ENCODE data around the gene SNAP47.

SNAP47 gene

GRCh38 chr1:227723474-227723873 is 11.8 kb upstream of the SNAP47 start:
- Histone ChIP-seq H3K27ac (replicated peaks) (no peak overlapping the region), H3K4me3 (replicated peaks; ENCODE audit: insufficient read depth, low read length) (no peak overlapping the region), H3K27me3 (ENCODE audit: insufficient read depth, poor library complexity, severe bottlenecking) (no peaks in the 10 kb centered on the region)
- DNase-seq (ENCODE audit: low read depth in 1 of 2, low spot score in 1 of 2), result no peak
- TF ChIP-seq GABPA (IDR thresholded peaks at IDR 0.05; ENCODE audit: low read depth) (no peak), POLR2AphosphoS5 (IDR thresholded peaks at IDR 0.05; ENCODE audit: low read depth) (no peak), SPI1 (IDR thresholded peaks at IDR 0.05; ENCODE audit: borderline replicate concordance, low read depth) (no peak), CTCF (IDR thresholded peaks at IDR 0.05; ENCODE audit: insufficient read depth, low read length) (no peak)
- TF ChIP-seq, protein P1, sequence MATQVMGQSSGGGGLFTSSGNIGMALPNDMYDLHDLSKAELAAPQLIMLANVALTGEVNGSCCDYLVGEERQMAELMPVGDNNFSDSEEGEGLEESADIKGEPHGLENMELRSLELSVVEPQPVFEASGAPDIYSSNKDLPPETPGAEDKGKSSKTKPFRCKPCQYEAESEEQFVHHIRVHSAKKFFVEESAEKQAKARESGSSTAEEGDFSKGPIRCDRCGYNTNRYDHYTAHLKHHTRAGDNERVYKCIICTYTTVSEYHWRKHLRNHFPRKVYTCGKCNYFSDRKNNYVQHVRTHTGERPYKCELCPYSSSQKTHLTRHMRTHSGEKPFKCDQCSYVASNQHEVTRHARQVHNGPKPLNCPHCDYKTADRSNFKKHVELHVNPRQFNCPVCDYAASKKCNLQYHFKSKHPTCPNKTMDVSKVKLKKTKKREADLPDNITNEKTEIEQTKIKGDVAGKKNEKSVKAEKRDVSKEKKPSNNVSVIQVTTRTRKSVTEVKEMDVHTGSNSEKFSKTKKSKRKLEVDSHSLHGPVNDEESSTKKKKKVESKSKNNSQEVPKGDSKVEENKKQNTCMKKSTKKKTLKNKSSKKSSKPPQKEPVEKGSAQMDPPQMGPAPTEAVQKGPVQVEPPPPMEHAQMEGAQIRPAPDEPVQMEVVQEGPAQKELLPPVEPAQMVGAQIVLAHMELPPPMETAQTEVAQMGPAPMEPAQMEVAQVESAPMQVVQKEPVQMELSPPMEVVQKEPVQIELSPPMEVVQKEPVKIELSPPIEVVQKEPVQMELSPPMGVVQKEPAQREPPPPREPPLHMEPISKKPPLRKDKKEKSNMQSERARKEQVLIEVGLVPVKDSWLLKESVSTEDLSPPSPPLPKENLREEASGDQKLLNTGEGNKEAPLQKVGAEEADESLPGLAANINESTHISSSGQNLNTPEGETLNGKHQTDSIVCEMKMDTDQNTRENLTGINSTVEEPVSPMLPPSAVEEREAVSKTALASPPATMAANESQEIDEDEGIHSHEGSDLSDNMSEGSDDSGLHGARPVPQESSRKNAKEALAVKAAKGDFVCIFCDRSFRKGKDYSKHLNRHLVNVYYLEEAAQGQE (IDR thresholded peaks at IDR 0.05; ENCODE audit: insufficient replicate concordance, low read depth), result no peak

DNA sequence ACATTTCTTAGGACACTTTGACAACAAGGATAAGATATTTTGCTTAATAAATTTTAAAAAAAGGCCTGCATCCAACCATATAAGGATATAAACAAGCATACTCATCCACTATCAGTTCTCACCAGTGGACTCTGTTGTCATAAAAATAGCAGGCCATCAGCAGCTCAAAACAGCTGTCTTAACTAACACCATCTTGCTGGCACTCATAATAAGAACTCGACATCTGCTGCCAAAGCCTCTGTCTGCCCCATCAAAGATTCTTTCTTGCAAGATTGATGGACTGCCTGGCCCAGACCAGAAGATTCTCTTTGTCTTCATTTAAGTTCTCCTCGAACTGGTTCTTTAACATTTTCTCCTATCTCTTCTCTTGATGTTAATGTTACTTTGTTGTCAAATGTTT is 10.2 kb upstream of the SNAP47 start:
- Histone ChIP-seq H3K4me3 (replicated peaks; ENCODE audit: insufficient read depth, low read length) (no peak overlapping the region), H3K27ac (replicated peaks) (no peak overlapping the region), H3K27me3 (ENCODE audit: insufficient read depth, poor library complexity, severe bottlenecking) (no peaks in the 10 kb centered on the region)
- DNase-seq (ENCODE audit: low read depth in 1 of 2, low spot score in 1 of 2), result no peak
- no peak for TF ChIP-seq GABPA (IDR thresholded peaks at IDR 0.05; ENCODE audit: low read depth)
- TF ChIP-seq CTCF (IDR thresholded peaks at IDR 0.05; ENCODE audit: insufficient read depth, low read length), result no peak
- TF ChIP-seq, protein P1 (IDR thresholded peaks at IDR 0.05; ENCODE audit: insufficient replicate concordance, low read depth), result no peak
- no peak for TF ChIP-seq POLR2AphosphoS5 (IDR thresholded peaks at IDR 0.05; ENCODE audit: low read depth)
- TF ChIP-seq SPI1 (IDR thresholded peaks at IDR 0.05; ENCODE audit: borderline replicate concordance, low read depth), result no peak

DNA sequence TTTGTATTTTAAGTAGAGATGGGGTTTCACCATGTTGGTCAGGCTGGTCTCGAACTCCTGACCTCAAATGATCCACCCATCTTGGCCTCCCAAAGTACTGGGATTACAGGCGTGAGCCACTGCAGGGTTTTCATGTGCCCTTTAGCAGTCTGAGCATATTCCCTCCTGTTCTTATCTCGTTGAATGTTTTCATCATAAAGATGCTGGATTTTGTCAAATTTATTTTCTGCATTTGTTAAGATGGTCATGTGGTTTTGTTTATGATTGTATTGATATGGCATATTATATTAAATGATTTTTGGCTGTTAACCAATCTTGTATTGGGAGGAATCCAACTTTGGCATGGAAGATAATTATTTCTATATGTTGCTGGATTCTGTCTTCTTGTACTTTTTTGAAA is 8.9 kb upstream of the SNAP47 start:
- no peak for TF ChIP-seq GABPA (IDR thresholded peaks at IDR 0.05; ENCODE audit: low read depth)
- no peak for TF ChIP-seq POLR2AphosphoS5 (IDR thresholded peaks at IDR 0.05; ENCODE audit: low read depth)
- no peak for TF ChIP-seq SPI1 (IDR thresholded peaks at IDR 0.05; ENCODE audit: borderline replicate concordance, low read depth)
- TF ChIP-seq, protein P1 (IDR thresholded peaks at IDR 0.05; ENCODE audit: insufficient replicate concordance, low read depth), result no peak
- no peak for TF ChIP-seq CTCF (IDR thresholded peaks at IDR 0.05; ENCODE audit: insufficient read depth, low read length)
- Histone ChIP-seq H3K27me3 (ENCODE audit: insufficient read depth, poor library complexity, severe bottlenecking) (no peaks in the 10 kb centered on the region), H3K4me3 (replicated peaks; ENCODE audit: insufficient read depth, low read length) (no peak overlapping the region), H3K27ac (replicated peaks) (no peak overlapping the region)
- DNase-seq (ENCODE audit: low read depth in 1 of 2, low spot score in 1 of 2), result no peak

Measured in HL-60 (cell line).